Chondrocyte (in vitro differentiated cells): ENCODE measurements around the gene C11orf21. TPM values are rescaled to one million over a fixed set of nuclear protein-coding genes. Genes with fewer than 3 reads are reported as not detected.

ENCODE experiments used
- DNase-seq: peaks from one replicate; pipeline ENCODE4 v3.0.0; 2021; ENCODE audit warnings: mixed read lengths, low spot score
- H3K27ac Mint-ChIP-seq: one replicate; pipeline ENCODE4 v1.8.0; 2021; ENCODE audit warnings: mild to moderate bottlenecking, moderate library complexity, mixed read lengths; ENCODE audit not compliant: unreplicated experiment
- H3K27me3 Mint-ChIP-seq: 2 replicates; pipeline ENCODE4 v1.8.0; 2021; ENCODE audit warnings: low read depth, mixed read lengths
- H3K36me3 Mint-ChIP-seq: 2 replicates; pipeline ENCODE4 v1.8.0; 2021; ENCODE audit warnings: low read depth, mixed read lengths
- H3K4me1 Mint-ChIP-seq: 2 replicates; pipeline ENCODE4 v1.8.0; 2021; ENCODE audit warnings: low read depth, mild to moderate bottlenecking, mixed read lengths
- H3K4me3 Mint-ChIP-seq: one replicate; pipeline ENCODE4 v1.8.0; 2021; ENCODE audit warnings: mild to moderate bottlenecking, moderate library complexity, mixed read lengths; ENCODE audit not compliant: unreplicated experiment
- H3K9me3 Mint-ChIP-seq: 2 replicates; pipeline ENCODE4 v1.8.0; 2021; ENCODE audit warnings: low read depth, mixed read lengths
- CTCF ChIP-seq: fragments of 200-600 bp; sonication (generic); IDR thresholded peaks from 2 replicates; pipeline ENCODE4 v1.5.0; 2021; ENCODE audit warnings: antibody characterized with exemption, mild to moderate bottlenecking, moderate library complexity
- total RNA-seq: library from RNA; stranded (reverse); gene quantifications from 3 replicates; pipeline ENCODE4 v1.2.1, GENCODE V29; 2021

Gene C11orf21
- total RNA-seq, 1 donor from 2014 or later, result not detected

- Mint-ChIP-seq H3K36me3 (no peaks in the 10 kb centered on the region), H3K27me3 (peaks cover 3% of the 10 kb centered on the region), H3K4me1 (peaks cover 13% of the 10 kb centered on the region), H3K4me3 (no peak overlapping the region), H3K27ac (no peak overlapping the region), H3K9me3 (no peaks in the 10 kb centered on the region)
- no peak for TF ChIP-seq CTCF
- no peak for DNase-seq
Observed at GRCh38 chr11:2303627-2304505, 2.1 kb upstream of the C11orf21 start.

GRCh38 chr11:2302896-2303626 is 1.3 kb upstream of the C11orf21 start:
- no peak for DNase-seq
- no peaks in the 10 kb centered on the region for H3K9me3 Mint-ChIP-seq
- no peak for TF ChIP-seq CTCF
- no peak overlapping the region for H3K27ac Mint-ChIP-seq
- H3K4me3 Mint-ChIP-seq, result no peak overlapping the region
- H3K27me3 Mint-ChIP-seq, result peaks cover 3% of the 10 kb centered on the region
- H3K4me1 Mint-ChIP-seq, result peaks cover 13% of the 10 kb centered on the region
- H3K36me3 Mint-ChIP-seq, result no peaks in the 10 kb centered on the region

DNA sequence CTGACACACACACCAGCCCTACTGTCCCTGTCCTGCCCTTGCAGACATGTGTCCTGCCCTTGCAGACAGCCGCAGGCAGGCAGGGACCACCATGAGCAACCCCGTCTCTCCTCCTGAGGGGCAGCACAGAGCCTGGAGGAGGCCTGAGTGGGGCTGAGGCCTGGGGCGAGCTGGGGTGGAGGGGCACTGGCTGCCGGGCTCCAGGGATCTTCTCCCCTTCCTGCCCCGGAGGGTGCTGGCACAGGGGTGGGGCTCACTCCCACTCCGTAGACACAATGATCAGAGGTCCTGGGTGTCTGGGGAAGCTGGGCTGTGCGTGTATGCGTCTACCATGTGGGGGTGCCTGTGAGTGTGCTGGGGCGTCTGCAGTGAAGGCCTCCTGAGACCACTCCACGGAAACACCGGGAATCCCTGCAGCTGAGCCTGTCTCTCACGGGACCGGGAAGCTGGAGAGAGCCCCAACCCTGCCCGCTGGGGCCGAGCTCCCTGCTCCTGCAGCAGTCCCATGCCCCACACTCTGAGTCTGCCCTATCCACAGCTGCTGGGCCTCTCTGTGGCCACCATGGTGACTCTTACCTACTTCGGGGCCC is 683 bp upstream of the C11orf21 start:
- no peak for TF ChIP-seq CTCF
- Mint-ChIP-seq H3K27me3 (peaks cover 4% of the 10 kb centered on the region), H3K4me1 (peaks cover 13% of the 10 kb centered on the region), H3K36me3 (no peaks in the 10 kb centered on the region), H3K4me3 (no peak overlapping the region), H3K9me3 (no peaks in the 10 kb centered on the region), H3K27ac (no peak overlapping the region)
- DNase-seq, result no peak

DNA sequence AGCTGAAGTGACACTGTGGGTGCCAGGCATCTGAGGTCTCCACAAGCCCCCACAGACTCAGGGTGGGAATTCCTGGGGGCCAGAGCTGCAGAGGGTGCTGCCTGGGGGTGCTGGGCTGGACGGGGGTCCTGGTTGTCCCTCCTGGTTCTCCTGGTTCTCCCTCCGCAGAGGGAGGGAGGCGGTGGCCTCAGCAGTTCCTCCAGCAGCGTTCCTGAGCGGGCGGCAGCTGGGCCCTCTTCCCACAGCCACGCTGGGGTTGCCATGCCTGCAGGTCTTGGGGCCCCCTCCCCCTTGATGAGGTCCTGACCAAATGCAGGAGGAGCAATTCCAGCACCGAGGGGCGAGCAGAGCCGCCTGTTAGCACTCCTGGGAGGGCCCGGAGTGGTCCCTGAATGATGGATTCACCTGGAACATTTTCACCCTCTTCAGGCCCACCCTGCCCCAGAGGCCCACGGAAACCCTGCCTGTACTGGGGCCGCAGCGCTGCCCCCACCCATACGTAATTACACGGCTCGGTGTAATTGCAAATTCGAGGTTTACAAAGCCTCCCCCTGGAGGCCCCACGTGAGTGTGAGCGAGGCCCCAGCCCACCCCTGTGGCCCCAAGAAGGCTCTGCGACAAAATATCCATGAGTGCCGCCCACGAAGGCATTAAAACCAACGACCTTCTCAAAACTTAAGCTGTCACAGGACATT is 635 bp downstream of the C11orf21 start:
- no peak overlapping the region for H3K4me3 Mint-ChIP-seq
- DNase-seq, result no peak
- TF ChIP-seq CTCF, result no peak
- no peaks in the 10 kb centered on the region for H3K36me3 Mint-ChIP-seq
- H3K27ac Mint-ChIP-seq, result no peak overlapping the region
- H3K27me3 Mint-ChIP-seq, result peaks cover 6% of the 10 kb centered on the region
- H3K4me1 Mint-ChIP-seq, result peaks cover 7% of the 10 kb centered on the region
- H3K9me3 Mint-ChIP-seq, result no peaks in the 10 kb centered on the region
